GM21367 (cell line): ENCODE results near the gene KAZN.

Source experiments
- ATAC-seq: cut with Tn5 transposase; IDR thresholded peaks from one replicate; pipeline ENCODE4 v1.9.1; 2021; ENCODE audit not compliant: unreplicated experiment

KAZN gene

DNA sequence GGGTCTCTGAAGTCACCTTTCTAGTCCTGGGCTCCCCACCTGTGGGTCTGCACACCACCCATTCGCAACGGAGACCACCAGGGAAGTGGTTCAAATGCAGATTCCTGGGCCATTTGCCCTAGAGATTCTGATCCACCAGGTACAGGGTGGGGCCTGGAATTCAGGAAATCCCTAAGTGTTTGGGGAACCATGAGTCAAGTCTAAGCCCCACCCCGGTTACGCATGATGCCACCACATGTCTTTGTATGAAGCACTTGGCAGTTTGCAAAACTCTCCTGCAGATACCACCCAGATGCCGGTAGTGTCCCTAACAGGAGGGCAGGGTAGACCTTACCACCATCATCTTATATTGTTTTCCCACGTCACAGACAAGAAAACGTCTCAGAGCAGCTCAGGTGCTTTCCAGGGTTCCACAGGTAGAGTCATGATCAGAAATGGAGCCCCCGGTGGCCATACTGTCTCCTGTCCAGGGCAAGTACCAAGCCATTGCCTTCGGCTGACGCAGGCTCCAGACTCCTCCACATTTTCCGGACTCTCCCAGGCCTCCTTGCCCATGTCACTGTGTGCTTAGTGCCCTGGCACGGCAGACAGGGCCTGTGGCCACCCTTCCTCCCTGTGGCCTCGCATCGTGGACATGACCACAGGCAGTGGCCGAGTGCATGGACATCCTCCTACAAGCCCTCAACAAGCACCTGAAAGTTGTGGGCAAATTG lies 465.9 kb downstream of the KAZN start:
- no peak for ATAC-seq

DNA sequence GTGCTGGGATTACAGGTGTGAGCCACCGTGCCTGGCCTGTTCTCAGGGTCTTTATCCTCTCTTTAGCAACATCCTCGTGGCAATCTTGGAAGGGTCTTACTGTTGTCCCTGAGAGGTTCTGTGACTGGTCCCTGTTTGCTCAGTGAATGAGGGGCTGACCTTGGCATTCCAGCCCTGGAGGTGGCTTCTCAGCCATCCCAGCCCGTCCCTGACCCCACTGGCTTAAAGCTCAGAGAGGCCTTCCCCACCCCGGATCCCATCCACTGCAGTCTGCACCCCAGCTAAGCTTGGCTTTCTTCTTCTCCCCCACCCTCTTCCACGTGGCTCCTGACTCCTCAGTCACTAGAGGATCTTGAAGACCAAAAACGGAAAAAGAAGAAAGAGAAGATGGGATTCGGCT lies 466.8 kb downstream of the KAZN start:
- ATAC-seq = no peak

DNA sequence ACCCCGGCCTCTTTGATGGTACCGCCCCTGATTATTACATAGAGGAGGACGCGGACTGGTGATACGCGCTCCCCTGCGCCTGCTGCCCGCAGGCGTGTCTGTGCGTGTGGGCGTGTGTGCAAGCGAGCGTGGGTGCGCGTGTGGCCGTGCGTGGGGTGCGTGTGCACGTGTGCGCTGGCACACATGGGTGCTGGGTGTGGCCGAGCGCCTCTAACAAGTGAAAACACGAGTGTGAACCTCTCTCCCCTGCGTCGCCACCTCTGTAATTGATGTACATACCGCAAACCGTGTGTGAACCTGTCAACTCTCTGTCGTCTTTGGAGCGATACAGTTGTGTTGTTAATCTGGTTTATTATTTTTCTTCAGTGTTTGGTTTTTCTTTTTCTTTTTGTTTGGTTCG lies 467.3 kb downstream of the KAZN start:
- ATAC-seq = no peak

DNA sequence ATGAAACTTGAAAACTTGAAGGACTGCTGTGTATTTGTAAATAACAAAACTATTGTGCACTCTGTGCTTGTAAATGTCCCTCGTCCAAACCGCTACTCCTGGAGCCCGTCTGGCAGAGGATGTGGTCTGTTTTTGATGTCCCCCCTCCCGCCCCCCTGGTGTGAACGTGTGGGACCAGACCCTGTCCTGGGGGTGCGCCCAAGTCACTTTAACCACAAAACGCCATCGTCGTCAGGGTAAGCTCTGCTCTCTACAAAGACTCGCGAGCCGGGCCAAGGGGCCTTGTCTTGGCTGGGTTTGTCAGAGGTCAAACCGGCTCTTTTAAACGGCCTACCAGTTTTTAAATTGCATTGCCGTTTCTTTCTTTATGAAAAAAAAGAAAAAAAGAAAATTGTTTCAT lies 467.7 kb downstream of the KAZN start:
- no peak for ATAC-seq

DNA sequence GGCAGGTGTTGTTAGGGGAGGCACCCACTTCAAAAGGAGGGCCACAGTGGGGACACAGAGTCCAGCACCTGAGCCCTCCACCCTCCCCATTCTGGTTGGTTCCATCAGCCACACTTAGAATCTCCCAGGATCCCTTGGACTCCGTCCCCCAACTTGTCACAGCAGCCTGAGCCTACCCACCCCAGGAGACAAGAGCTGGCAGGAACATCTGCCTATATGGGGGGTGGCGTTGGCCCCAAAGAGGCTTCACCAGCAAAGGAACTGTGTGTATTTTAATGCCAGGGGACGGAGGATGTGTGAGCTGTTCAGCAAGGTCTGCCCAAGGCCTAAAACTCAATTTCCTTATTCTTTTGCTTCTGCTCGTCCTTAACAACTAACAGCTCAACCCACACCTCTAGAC lies 468.7 kb downstream of the KAZN start:
- ATAC-seq = no peak

DNA sequence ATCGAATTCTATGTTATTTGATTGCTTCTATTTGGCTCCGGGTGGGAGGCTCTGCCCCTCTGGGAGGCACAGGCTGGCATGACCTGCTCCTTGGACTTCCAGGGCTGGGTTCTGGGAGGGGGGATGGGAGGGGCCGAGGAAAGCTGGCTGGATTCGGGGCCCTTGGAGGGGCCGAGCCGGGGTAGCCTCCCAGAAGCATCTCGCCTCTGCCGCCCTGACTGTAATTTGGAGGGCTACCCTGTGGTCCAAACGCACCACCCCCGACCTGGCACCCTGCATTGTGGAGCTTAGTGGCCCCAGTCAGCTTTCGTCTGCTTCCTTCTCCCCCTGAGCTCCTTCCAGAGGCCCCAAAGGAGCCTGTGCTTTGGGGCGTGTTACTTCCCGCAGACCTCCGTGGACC lies 469.7 kb downstream of the KAZN start:
- no peak for ATAC-seq

DNA sequence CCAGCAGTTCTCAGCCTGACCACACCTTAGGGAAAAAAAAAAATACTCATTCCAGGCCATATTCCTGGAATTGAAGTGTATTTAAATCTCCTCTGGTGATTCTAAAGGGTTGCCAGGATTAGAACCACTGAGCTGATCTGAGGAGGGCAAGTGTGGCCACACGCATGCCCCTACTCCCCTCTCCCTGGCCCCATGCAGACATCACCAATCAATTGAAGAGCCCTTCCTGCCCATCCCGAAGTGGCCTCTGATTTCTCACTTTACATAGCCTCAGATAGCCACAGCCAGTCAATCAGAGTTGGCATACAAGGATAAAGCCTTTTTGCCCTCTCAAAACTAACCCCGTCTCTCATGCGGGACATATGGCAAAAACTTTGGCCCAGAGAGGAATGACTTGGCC lies 470.5 kb downstream of the KAZN start:
- no peak for ATAC-seq

DNA sequence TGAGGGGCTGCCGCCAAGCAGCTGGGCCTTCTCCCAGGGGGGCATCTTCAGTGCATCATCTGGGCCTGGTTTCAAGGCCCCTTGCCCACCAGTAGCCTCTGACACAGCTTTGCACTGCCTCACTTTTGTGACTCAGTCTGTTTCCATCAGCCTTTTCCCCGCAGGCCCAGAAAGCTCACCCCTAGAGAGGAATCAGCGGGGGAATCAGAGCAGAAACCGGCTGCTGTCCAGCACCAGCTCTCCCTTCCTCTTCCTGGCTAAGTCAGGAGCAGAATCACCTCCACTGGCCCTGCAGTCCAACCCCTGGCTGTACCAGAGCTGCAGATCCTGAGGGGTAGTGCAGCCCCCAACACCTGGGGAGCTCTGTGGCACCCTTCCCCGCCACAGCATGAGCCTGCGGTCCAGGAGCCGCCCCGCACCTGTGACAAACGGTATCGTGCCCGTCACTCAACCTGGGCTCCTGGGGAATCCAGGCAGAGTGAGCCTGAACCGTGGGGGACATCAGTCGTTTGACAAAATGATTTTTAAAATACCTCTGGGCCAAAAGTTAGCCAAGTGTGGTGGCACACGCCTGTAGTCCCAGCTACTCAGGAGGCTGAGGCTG lies 471.8 kb downstream of the KAZN start:
- no peak for ATAC-seq

DNA sequence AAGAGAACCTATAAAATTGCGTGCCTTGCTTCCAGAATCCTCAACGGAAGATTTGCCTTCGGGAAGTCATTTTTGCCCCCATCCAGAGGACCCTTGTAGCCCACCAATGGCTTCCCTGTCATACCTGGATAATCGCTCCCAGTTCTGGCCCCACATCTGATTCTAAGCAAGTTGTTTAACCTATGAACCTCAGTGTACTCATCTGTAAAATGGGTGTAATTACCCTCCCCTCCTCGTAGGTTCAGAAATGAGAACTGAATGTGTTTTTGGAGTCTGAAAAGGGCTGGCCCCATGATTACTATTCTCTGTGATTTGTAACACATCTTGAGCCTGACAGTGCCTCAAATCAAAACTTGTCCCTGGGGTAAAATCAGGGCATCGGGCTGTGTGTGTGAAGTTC lies 473.5 kb downstream of the KAZN start:
- ATAC-seq = no peak

DNA sequence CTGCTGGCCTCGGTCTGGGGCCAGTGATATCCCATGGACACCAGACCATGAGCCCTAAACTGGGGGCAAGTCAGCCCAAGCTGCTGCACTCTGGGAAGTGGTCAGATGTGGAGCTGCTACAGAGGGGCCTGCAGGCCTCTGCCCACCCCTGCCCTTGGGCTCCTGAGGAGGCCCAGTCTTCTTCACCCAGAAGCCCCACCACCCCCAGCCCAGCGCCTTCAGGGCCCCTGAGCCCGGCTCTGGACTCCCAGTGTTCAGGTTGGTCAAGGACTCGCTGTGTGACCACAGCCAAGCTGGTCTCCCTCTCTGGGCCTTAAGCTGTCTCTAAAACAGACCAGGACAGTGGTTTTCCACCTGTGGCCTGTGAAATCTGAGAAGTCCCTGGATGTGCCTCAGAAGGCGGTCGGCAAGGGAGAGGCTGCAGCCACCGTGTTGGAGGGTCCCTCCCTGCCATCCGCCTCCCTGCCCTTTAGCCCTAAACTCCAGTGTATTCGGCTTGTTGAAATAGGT lies 475.4 kb downstream of the KAZN start:
- no peak for ATAC-seq

DNA sequence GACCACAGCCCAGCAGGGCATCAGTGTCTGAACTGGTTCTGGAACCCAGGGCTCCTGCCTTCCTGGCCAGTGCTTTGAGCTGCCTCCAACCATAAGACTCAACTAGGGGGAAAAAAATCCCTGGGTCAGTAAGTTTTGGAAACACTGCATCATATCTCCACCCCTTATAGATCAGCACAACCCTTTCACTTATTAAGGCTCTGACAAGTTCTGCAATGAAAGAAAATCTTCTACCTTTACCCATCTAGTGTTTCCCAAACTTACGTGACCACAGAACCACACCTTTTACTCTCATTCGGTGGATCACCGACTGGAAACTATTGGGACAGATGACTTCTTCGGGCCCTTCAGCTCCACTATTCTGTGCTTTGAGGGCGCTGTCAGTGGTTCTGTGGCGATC lies 476.7 kb downstream of the KAZN start:
- no peak for ATAC-seq

DNA sequence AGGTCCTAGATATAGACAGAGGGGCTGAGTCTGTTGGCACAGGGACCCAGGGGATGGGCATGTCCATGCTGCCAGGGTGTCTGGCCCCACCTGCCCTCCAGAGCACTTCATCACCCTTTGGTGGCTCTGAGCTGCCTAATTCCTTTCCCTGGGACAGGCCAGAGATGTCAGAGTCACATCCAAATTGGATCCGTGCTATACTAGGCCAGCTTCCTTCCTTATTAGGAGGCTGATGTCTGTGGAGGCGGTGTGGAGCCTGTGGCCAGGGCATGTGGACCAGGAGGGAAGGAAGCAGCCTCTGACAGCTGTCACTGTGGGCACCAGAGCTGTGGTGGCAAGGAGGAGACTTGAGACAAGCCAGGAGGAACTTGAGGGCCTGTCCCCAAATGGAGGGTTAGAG lies 477.3 kb downstream of the KAZN start:
- no peak for ATAC-seq

DNA sequence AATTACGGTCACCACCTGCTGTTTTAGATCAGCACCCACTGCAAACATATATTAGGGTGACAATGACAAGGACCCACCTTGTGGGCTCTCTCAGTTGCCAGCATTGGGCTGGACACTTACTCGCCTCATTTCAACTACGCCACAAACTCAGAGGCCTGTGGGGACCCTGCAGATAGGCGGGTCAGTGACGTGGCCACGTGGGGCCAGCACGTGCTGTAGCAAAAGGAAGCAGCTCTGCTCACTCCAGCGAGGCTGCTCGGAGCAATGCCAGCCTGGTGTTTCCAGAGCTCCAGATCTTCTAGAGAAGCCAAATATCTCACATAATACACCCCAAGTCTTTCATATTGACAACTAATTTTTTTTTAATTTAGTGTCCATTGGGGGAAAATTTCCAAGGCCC lies 478.3 kb downstream of the KAZN start:
- ATAC-seq = no peak

DNA sequence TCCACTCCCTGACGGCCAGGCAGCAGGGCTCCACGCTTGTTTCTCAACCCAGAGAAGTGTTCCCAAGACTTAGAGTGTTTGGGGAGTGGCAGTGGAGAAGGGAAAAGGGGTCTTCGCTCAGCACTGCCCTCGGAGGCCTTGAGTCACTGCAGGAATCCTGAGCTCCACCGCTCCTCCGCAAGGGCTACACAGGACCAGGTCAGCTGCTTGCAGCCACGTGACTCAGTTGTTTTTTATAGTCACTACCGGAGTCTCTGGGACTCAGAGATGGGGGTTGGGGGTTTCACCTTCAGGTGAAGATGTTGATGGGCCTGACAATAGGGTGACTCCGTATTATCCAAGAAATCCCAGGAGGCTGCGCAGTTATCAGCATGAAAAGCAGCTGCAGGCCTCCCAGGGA lies 478.9 kb downstream of the KAZN start:
- no peak for ATAC-seq

DNA sequence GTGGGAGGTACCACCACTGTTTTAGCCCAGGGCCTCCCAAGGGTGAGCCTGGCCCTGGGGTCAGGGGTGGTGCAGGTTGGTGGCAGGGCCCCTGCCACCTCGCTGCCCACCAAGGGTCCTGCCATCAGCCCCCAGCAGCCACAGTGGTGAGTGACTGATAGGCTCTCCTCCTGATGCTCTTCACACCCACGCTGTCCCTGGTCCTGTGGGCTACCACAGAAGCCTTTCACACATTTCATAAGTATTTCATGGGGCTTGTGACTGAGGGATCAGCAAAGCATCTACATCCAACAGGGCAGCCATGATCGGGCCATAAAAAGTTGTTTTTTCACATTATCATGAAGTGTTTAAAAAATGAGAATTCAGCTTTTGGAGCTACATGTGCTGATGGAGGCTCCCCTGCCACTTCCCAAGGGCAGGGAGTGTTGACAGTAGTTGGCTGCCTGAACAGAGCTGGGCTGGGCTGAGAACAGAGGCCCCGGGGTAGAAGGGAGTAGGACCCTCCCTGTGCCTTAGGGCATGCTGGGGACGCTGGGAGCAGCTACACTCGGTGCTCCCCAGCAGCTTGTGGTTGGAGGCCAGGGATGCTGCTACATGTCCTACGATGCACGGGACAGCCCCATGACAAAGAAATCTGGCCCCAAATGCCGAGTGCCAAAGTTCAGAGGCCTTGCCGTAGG lies 482.0 kb downstream of the KAZN start:
- no peak for ATAC-seq

DNA sequence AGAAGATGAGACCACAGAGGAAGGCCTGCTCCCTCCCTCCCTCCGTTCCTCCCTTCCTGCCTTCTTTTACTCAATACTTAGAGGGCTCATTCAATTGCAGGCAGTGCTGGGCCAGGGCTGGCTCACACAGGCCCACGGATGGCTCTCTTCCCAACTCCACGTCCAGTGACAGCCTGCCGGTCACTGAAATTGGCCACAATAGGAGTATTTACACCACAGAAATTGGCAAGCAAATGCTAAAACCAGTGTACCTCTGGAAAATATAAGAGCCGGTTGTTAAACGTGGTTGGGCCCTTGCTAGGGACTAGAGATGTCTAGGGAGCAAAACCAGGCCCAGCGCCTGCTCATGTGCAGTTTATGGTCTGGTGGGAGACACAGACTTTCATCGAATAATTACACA lies 482.6 kb downstream of the KAZN start:
- ATAC-seq = no peak

DNA sequence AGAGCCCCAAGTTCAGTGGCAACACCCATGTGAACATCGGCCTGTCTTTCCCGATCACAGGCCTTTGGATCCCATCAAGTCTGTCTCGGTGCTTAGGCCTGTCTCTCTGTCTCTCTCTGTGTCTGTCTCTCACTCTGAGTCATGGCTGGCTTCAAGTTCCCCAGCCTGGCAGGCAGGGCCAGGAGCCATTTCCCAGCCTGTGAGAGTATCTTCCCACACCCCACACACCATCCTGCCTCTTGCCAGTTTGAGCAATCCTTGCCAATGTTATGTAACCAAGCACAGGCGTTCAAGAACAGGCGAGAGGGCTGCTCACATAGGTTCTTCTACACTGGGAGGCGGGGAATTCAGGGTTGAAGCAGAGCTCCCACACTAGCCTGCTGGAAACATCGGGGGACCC lies 485.1 kb downstream of the KAZN start:
- ATAC-seq = no peak

DNA sequence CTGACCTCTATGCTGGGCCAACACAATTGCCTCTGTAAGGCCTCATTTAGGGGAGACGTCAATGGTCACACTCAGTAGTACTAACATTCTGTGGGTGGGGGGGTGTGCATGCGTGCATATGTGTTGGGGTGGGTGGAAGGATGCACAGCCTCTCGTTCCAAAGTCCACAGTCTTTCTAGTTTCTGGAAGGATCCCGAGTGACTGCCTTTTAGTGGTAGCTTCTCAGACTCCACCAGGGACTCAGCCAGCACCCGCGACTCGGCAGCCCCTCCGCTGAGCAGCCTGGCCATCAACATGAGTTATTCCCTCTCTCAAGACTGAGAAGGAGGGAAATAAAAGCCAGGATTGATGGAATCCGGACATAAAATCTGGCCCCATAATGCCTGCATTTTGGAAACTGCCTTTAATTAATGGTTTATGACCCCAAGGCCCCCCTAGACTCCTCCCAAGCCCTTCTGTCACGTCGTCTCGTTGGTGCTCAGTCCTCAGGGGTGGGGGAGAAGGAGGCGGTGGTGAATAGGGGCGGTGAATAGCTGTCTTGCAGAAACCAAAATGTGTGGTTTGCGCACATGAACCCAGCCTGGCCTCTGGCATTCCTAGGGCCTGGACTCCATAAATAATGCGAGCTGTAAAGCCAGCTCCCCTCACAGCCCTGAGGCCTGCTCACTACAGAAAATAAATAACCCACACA lies 489.9 kb downstream of the KAZN start:
- no peak for ATAC-seq

DNA sequence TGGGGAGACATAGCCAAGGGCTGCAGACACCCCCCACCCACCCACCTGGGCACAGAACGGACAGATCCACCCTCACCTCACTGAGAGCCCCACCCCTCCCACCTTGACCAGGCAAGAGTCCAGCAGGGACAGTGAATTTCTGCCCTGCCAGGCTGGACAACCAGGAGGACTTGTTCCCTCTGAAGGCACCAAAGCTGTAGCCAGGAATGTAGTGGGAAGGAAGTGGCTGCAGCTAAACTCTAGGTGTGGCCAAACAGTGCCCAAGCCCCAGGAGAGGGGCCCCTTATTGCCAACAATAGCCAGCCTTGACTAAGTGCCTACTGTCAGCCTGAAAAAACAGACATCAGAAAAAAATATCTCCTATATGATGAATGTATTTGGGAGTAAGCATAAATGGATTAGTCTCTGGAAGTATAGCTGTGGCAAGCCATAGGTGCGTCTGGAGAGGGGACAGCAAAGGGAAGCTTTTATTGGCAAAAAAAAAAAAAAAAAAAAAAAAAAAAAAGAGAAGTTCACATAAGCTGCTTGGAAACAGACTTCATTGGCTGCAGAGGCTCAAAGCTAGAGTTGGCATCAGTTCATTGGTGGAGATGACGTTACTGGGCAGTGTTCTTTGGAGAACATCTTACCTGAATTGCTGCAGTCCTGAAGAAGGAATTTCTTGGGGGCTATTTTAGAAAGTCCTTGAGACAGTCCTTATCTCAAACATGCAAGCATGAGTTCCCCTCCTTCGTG lies 490.9 kb downstream of the KAZN start:
- no peak for ATAC-seq

DNA sequence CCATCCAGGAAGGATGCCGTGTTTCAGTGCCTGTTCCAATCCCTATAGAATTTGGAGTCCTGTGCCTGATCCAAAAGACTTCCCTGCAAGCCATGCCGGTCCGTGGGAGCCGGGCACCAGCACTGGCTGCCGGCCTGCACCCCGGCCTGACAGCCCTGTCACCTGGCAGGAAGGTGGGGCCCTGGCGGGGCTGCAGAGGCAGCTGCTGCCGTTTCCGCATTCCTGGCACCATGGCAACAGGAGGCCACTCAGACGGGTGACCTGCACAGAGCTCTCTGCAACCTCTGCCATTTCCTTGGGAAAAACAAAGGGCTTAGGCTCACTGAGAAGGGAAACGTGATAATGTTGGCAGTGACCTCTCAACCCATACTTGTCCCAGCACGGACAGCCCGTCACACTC lies 491.9 kb downstream of the KAZN start:
- ATAC-seq = no peak

DNA sequence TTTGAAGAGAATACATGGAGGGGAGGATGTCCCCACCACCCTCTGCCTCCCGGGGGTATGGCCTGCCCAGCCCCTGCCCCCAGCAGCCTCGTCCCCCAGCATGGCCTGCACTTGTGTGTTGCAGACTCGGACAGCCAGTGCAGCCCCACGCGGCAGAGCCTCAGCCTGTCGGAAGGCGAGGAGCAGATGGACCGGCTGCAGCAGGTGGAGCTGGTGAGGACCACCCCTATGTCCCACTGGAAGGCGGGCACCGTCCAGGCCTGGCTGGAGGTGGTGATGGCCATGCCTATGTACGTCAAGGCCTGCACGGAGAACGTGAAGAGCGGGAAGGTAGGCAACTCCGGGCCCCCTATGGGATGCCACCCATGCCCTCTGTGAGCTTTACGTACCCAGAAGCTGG lies 495.6 kb downstream of the KAZN start:
- no peak for ATAC-seq
